GM19193 (cell line): ENCODE measurements around the gene AK5.

Experiments used
- POLR2A ChIP-seq: IDR thresholded peaks from 4 replicates; pipeline ENCODE4 v1.6.1; 2011; ENCODE audit not compliant: insufficient read depth, insufficient read length; ENCODE audit errors: extremely low read depth

The AK5 gene

GRCh38 chr1:77504986-77505385, 223.2 kb downstream of the AK5 start:
- TF ChIP-seq POLR2A: no peak

GRCh38 chr1:77506771-77507170, 225.0 kb downstream of the AK5 start:
- no peak for TF ChIP-seq POLR2A

GRCh38 chr1:77509051-77509492, 227.3 kb downstream of the AK5 start:
- TF ChIP-seq POLR2A: no peak

- no peak for TF ChIP-seq POLR2A
Observed at GRCh38 chr1:77509898-77510297, 228.1 kb downstream of the AK5 start.

DNA sequence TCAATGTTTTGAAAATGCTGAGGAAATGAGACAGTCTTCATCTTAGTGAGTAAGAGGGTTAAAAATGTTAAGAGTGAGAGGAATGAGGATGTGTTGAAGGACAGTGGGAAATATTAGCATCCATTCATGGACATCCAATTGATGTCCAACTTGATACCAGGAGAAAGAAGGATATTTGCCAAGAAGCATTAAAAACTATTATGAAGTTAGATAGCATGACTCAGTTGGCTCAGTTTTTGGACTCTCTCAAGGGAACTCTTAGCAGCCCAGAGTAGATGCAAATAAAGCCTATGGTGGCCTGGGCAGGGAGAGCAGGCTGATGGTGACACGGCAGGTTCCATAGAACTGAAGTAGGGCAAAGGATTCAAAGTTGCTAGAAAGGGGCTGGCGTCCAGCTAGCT, 229.6 kb downstream of the AK5 start:
- TF ChIP-seq POLR2A: no peak

DNA sequence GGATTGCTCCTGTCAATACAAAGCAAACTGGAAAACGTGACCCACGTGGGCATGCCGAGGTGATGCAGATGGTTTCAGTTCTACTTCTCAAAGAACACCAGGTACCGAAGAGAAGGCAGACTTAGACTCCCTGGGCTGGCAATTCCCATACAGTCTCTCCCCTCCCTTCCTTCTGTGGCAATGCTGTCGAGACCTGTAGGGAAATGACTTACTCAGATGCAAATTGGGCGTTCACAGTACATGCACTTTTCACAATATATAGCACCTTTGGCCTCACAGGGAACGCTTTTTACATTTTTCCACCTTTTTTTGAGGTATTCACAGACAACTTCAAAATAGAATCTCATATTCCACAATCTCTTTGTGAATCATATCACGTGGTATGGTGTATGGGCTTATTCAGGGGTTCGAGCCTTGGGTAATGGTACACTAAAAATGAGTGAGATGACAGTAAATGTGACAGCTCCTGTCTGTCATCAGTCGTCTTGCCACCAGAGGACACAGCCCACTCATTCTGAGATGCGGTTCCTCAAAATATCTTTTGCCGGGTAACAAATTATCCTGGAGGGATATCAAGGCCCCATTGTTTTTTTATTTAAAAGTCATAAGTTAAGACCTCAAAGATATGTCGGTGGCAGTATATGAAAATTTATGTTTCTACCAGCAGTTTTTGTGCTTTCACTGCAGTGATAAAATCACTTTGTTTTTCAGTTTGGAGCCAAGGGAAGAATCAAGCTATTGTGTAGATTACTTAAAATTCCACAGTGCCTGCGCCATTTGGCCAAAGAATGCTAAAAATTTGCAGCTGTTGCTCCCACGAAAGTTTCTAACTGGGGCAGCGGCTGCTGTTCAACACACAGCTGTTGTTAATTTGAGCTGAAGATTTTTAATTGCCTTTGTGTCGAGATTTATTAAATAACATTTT, 232.3 kb downstream of the AK5 start:
- no peak for TF ChIP-seq POLR2A

GRCh38 chr1:77514921-77515776, 233.3 kb downstream of the AK5 start:
- no peak for TF ChIP-seq POLR2A

- TF ChIP-seq POLR2A: no peak
Observed at GRCh38 chr1:77516106-77516505, 234.3 kb downstream of the AK5 start.

GRCh38 chr1:77524038-77524437, 242.2 kb downstream of the AK5 start:
- TF ChIP-seq POLR2A: no peak

GRCh38 chr1:77532641-77533040, 250.8 kb downstream of the AK5 start:
- TF ChIP-seq POLR2A: no peak

- TF ChIP-seq POLR2A: no peak
Observed at GRCh38 chr1:77533660-77534305, 252.0 kb downstream of the AK5 start.

DNA sequence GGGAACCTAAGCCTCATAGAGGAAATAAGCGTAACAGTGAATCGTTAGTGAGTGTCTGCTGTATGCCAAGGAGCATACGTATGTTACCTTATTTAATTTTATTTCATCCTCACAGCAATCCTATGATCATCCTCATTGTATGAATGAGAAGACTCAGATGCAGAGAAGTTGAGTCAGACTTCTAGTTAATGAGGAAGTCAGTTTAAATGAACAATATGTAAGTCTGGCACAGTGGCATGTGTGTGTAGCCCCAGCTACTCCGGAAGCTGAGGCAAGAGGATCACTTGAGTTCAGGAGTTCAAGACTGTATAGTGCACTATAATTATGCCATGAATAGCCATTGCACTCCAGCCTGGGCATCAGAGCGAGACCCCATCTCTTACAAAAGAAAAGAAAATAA, 252.6 kb downstream of the AK5 start:
- no peak for TF ChIP-seq POLR2A

- no peak for TF ChIP-seq POLR2A
Observed at GRCh38 chr1:77536813-77537212, 255.0 kb downstream of the AK5 start.

- TF ChIP-seq POLR2A: no peak
Observed at GRCh38 chr1:77538956-77539518, 257.2 kb downstream of the AK5 start.

- TF ChIP-seq POLR2A: no peak
Observed at GRCh38 chr1:77539519-77540142, 257.8 kb downstream of the AK5 start.

DNA sequence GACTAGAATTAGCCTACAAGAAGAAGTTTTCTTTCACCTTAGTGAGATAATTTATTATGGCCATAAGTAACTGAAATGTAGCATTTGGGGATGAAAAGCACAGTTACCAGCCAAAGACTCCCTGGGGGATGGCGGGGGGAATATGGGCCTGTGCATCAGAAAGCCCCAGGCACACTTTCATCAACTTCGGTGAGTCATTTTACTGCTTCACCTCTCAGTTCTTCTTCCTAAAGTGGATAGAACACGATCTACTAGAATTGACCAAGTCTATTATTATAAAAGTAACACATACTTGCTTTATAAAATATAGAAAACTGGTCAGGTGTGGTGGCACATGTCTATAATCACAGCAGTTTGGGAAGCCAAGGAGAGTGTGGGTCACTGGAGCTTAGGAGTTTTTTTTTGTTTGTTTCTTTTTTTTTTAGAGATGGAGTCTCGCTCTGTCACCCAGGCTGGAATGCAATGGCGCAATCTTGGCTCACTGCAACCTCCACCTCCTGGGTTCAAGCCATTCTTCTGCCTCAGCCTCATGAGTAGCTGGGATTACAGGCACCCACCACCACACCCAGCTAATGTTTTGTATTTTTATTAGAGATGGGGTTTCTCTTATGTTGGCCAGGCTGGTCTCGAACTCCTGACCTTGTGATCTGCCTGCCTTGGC, 258.8 kb downstream of the AK5 start:
- TF ChIP-seq POLR2A: no peak
